ENCODE results near the gene DENND11. TPM values are rescaled to one million over a fixed set of nuclear protein-coding genes. Genes with fewer than 3 reads are reported as not detected.

DENND11 gene
- total and polyA plus RNA-seq, 7 donors: 1.7 to 5.7 (median 4.4) TPM

DNA sequence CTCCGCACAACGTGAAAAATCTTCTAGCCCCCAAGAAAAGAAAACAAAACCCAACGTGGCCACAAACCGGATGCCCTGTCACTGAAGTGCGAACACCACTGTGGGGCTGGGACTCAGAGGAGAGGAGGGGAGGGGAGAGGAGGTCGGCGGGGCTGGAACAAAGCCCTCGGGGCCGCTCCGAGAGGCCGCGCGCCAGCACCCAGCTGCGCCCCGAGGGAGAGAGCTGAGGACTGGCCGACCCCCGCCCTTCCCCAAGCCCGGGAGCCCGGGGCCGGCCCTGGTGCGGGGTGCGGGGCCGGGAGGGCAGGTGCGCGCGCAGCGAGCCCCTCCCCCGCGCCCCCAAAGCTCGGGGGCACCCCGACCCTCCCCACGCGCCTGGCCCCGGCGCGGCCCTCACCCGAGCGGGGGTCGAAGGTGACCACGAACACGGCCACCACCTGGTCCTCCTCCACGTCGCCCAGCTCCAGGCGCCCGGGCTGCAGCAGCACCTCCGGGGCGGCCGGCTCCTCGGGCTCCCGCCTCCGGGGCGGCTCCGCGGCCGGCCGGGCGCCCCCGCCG is 398 bp downstream of the DENND11 start:
- H3K9me3 ChIP-seq: no peaks in the 10 kb centered on the region
- peak overlapping the region; percentile 87 for H3K4me3 ChIP-seq
- H3K27ac ChIP-seq: peak overlapping the region; percentile 73
- no peaks in the 10 kb centered on the region for H3K36me3 ChIP-seq (ENCODE audit: insufficient read depth in 1 of 2, low read depth in 1 of 2)
- DNase-seq: peak; percentile 28 to 65
- intact Hi-C loops (cut with DNase I): no loop called here
- no peaks in the 10 kb centered on the region for H3K27me3 ChIP-seq (ENCODE audit: insufficient read depth in 3 of 3, low read length in 2 of 3)
- TF ChIP-seq, protein P1, sequence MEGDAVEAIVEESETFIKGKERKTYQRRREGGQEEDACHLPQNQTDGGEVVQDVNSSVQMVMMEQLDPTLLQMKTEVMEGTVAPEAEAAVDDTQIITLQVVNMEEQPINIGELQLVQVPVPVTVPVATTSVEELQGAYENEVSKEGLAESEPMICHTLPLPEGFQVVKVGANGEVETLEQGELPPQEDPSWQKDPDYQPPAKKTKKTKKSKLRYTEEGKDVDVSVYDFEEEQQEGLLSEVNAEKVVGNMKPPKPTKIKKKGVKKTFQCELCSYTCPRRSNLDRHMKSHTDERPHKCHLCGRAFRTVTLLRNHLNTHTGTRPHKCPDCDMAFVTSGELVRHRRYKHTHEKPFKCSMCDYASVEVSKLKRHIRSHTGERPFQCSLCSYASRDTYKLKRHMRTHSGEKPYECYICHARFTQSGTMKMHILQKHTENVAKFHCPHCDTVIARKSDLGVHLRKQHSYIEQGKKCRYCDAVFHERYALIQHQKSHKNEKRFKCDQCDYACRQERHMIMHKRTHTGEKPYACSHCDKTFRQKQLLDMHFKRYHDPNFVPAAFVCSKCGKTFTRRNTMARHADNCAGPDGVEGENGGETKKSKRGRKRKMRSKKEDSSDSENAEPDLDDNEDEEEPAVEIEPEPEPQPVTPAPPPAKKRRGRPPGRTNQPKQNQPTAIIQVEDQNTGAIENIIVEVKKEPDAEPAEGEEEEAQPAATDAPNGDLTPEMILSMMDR (IDR thresholded peaks at IDR 0.05): no peak
- WGBS, 3 donors: 0 to 1% (median 0%) methylated on average over 25 to 59 of the region's 59 CpGs
- ATAC-seq: peak; percentile 65 to 75 (median 70)
- H3K4me1 ChIP-seq: peaks cover 11% of the 10 kb centered on the region

GRCh38 chr7:141700848-141701371 is 1.1 kb downstream of the DENND11 start:
- Histone ChIP-seq H3K4me3 (peak overlapping the region; percentile 87), H3K4me1 (peaks cover 11% of the 10 kb centered on the region), H3K36me3 (ENCODE audit: insufficient read depth in 1 of 2, low read depth in 1 of 2) (no peaks in the 10 kb centered on the region), H3K27me3 (ENCODE audit: insufficient read depth in 3 of 3, low read length in 2 of 3) (no peaks in the 10 kb centered on the region), H3K9me3 (no peaks in the 10 kb centered on the region), H3K27ac (peak overlapping the region; percentile 73)
- TF ChIP-seq, protein P1 (IDR thresholded peaks at IDR 0.05): no peak
- DNase-seq (no peak), ATAC-seq (peak; percentile 20 to 38 (median 27))
- intact Hi-C loops (cut with DNase I): no loop called here
- 16 to 24% (median 17%) methylated on average over 16 to 20 of the region's 20 CpGs for WGBS, 3 donors

GRCh38 chr7:141700296-141700847 is 1.6 kb downstream of the DENND11 start:
- H3K27ac ChIP-seq: peak overlapping the region; percentile 73
- no peak for DNase-seq
- H3K4me1 ChIP-seq: peaks cover 11% of the 10 kb centered on the region

DNA sequence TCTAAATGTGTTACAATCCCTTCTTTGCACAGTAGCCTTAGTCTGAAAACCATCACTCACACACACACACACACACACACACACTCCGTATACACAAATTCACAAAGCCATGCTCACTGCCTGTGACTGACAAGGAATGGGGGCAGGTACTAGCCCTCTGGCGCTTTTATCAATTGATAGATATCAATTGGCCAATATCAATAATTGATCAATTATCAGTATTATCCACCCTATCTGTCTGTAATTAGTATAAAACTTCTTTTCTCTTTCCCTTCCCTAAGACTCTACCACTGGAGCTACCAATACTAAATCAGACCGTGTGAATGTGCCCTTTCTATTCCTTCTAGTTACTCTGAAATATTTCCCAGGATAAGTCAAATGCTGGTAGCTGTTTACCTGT is 2.1 kb downstream of the DENND11 start:
- WGBS, 3 donors: 76 to 84% (median 80%) methylated on average over 3 of the region's 3 CpGs
- Histone ChIP-seq H3K4me1 (peaks cover 11% of the 10 kb centered on the region), H3K27ac (peak overlapping the region; percentile 73), H3K4me3 (no peak overlapping the region), H3K9me3 (no peaks in the 10 kb centered on the region), H3K36me3 (ENCODE audit: insufficient read depth in 1 of 2, low read depth in 1 of 2) (no peaks in the 10 kb centered on the region), H3K27me3 (ENCODE audit: insufficient read depth in 3 of 3, low read length in 2 of 3) (no peaks in the 10 kb centered on the region)
- no peak for DNase-seq
- intact Hi-C loops (cut with DNase I): no loop called here
- TF ChIP-seq, protein P1 (IDR thresholded peaks at IDR 0.05): no peak
- no peak for ATAC-seq

More at GRCh38 chr7:141700296-141700847, 1.6 kb downstream of the DENND11 start:
- Histone ChIP-seq H3K9me3 (no peaks in the 10 kb centered on the region), H3K27me3 (ENCODE audit: insufficient read depth in 3 of 3, low read length in 2 of 3) (no peaks in the 10 kb centered on the region), H3K4me3 (peak overlapping the region; percentile 87), H3K36me3 (ENCODE audit: insufficient read depth in 1 of 2, low read depth in 1 of 2) (no peaks in the 10 kb centered on the region)
- intact Hi-C loops (cut with DNase I): no loop called here
- WGBS, 3 donors: 62 to 70% (median 66%) methylated on average over 5 of the region's 5 CpGs
- TF ChIP-seq, protein P1 (IDR thresholded peaks at IDR 0.05): no peak
- ATAC-seq: no peak
